Ishikawa (cell line): ENCODE results near the gene B4GALNT3.

Experiments used
- CEBPB ChIP-seq: IDR thresholded peaks from 2 replicates; pipeline ENCODE4 v1.6.1; 2012
- CREB1 ChIP-seq: IDR thresholded peaks from 2 replicates; pipeline ENCODE4 v1.6.1; 2012; ENCODE audit warnings: low read depth
- EGR1 ChIP-seq: IDR thresholded peaks from 2 replicates; pipeline ENCODE4 v1.6.1; 2012
- EP300 ChIP-seq: IDR thresholded peaks from 2 replicates; pipeline ENCODE4 v1.6.1; 2012; ENCODE audit warnings: borderline replicate concordance
- FOXM1 ChIP-seq: IDR thresholded peaks from 2 replicates; pipeline ENCODE4 v1.6.1; 2012; ENCODE audit warnings: low read depth, borderline replicate concordance
- MAX ChIP-seq: IDR thresholded peaks from 2 replicates; pipeline ENCODE4 v1.6.1; 2012
- NFIC ChIP-seq: IDR thresholded peaks from 2 replicates; pipeline ENCODE4 v1.6.1; 2012
- RAD21 ChIP-seq: IDR thresholded peaks from 2 replicates; pipeline ENCODE4 v1.6.1; 2012; ENCODE audit warnings: low read depth
- TAF1 ChIP-seq: IDR thresholded peaks from 2 replicates; pipeline ENCODE4 v1.6.1; 2012; ENCODE audit warnings: low read depth, mild to moderate bottlenecking
- TCF12 ChIP-seq: IDR thresholded peaks from 2 replicates; pipeline ENCODE4 v1.6.1; 2012; ENCODE audit warnings: low read depth
- TEAD4 ChIP-seq: IDR thresholded peaks from 2 replicates; pipeline ENCODE4 v1.6.1; 2012
- USF1 ChIP-seq: IDR thresholded peaks from 2 replicates; pipeline ENCODE4 v1.6.1; 2012
- YY1 ChIP-seq: IDR thresholded peaks from 2 replicates; pipeline ENCODE4 v1.6.1; 2012; ENCODE audit warnings: low read depth
- ZBTB7A ChIP-seq: IDR thresholded peaks from 2 replicates; pipeline ENCODE4 v1.6.1; 2012; ENCODE audit warnings: low read depth
- TF ChIP-seq, protein P1 (sequence below): IDR thresholded peaks from 2 replicates; pipeline ENCODE4 v1.6.1; 2012; ENCODE audit warnings: low read depth, mild to moderate bottlenecking

B4GALNT3 gene

DNA sequence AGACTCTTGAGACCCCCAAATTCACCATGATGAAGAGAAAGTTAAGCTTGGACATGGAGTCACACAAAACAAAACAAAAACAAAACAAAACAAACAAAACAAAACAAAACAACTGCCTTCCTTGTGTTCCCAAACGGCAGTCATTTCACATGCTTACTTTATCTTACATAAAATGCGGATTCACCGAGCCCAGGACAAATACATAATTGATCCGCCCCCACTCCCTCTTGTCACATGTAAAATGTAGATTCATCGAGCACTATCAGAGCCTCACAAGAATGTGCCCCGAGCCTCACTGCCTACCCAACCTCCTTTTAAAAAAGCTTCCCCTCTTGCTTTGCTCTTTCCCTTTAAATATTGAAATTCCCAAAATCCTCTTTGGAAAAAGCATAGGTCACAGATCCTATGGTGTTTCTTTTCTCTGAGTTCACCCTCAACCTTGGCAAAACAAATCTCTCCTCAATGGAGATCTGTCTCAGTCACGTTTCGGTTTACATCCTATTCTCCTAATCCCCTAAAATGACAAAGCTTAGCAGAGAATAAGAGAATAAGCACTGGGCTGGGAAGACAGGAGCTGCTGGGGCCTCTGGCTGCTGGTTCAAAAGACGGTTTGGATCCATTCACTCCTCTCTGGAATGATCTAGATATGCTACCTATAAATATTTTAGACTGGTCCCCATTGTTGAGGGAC is 119.8 kb downstream of the B4GALNT3 start:
- TF ChIP-seq CREB1 (no peak), TEAD4 (no peak), CEBPB (no peak)
- TF ChIP-seq, protein P1, sequence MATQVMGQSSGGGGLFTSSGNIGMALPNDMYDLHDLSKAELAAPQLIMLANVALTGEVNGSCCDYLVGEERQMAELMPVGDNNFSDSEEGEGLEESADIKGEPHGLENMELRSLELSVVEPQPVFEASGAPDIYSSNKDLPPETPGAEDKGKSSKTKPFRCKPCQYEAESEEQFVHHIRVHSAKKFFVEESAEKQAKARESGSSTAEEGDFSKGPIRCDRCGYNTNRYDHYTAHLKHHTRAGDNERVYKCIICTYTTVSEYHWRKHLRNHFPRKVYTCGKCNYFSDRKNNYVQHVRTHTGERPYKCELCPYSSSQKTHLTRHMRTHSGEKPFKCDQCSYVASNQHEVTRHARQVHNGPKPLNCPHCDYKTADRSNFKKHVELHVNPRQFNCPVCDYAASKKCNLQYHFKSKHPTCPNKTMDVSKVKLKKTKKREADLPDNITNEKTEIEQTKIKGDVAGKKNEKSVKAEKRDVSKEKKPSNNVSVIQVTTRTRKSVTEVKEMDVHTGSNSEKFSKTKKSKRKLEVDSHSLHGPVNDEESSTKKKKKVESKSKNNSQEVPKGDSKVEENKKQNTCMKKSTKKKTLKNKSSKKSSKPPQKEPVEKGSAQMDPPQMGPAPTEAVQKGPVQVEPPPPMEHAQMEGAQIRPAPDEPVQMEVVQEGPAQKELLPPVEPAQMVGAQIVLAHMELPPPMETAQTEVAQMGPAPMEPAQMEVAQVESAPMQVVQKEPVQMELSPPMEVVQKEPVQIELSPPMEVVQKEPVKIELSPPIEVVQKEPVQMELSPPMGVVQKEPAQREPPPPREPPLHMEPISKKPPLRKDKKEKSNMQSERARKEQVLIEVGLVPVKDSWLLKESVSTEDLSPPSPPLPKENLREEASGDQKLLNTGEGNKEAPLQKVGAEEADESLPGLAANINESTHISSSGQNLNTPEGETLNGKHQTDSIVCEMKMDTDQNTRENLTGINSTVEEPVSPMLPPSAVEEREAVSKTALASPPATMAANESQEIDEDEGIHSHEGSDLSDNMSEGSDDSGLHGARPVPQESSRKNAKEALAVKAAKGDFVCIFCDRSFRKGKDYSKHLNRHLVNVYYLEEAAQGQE, result no peak

DNA sequence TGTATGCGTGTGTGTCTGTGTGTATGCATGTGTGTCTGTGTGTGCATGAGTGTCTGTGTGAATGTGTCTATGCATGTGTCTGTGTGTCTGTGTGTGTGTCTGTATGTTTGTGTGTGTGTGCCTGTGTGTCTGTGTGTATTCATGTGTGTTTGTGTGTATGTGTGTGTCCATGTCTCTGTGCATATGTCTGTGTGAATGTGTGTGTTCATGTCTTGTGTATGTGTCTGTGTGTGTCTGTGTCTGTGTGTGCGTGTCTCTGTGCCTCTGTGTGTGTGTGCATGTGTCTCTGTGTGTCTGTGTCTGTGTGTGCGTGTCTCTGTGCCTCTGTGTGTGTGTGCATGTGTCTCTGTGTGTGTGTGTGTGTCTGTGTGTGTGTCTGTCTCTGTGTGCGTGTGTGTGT is 121.1 kb downstream of the B4GALNT3 start:
- TF ChIP-seq ZBTB7A (no peak), CEBPB (no peak), TEAD4 (no peak), MAX (no peak), FOXM1 (no peak), TCF12 (no peak), YY1 (no peak), NFIC (no peak), EGR1 (no peak), RAD21 (no peak), USF1 (no peak), CREB1 (no peak), TAF1 (no peak), EP300 (no peak)
- TF ChIP-seq, protein P1, result no peak

DNA sequence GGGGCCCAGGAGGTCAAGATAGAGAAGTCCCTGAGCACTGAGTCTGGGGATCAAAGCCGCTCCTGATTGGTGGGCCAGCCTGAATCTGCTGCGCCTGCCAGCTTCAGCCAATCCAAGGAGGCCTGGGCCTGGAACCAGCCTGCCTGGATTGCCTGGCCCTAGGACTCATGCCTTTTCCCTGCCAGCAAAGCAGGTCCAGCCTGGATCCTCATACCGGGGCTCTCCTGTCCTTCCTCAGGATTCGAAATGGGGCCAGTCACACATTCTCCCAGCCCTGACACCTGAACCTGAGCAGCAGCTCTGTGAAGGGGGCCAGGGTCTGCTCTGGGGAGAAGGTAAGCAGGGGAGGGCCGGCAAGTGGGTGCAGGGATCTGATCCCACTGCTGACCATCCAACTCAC is 121.6 kb downstream of the B4GALNT3 start:
- TF ChIP-seq YY1 (no peak), NFIC (no peak)
- TF ChIP-seq, protein P1, result no peak

DNA sequence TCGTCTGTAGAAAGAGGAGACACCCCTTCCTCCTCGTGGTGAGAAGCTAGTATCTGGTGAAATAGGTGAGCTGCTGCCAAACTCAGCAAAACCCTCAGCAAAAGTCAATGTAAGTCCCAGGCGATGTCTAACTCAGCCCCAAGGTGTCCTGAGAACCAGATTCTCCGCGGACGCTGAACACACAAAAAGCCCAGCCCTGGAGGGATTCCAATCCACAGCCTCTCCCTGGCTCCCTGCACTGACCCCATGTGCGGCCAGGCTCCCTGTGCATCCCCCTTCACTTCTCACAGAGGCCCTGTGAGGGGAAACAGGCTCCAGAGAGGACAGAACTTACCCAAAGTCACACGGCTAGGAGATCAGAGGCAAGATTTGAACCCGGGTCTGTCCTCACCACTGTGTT is 122.0 kb downstream of the B4GALNT3 start:
- TF ChIP-seq FOXM1 (no peak), YY1 (no peak), TAF1 (no peak), EP300 (no peak), CEBPB (no peak), CREB1 (no peak), NFIC (no peak), EGR1 (no peak), TCF12 (no peak), USF1 (no peak), MAX (no peak), TEAD4 (no peak), RAD21 (no peak)
- TF ChIP-seq, protein P1, result no peak
